Stimulated activated CD4-positive, alpha-beta T cell treated with anti-CD3 and anti-CD28 coated beads, TNF-alpha, amount 100 ng/mL, for 4 hours (primary cell): ENCODE results near the gene BTBD18.
"Not testable (repeated sequence)": the region's sequence is repeated elsewhere in the genome, so short reads cannot be mapped to it uniquely, and the experiment has no call there.

Source experiments
- DNase-seq, 3 experiments: peaks; one replicate each; pipeline ENCODE4 v3.0.0-alpha.2; 2020; ENCODE audit warnings: low read depth in 3 of 3

Gene BTBD18

GRCh38 chr11:57729479-57729878 is 22.1 kb downstream of the BTBD18 start:
- DNase-seq: no peak

DNA sequence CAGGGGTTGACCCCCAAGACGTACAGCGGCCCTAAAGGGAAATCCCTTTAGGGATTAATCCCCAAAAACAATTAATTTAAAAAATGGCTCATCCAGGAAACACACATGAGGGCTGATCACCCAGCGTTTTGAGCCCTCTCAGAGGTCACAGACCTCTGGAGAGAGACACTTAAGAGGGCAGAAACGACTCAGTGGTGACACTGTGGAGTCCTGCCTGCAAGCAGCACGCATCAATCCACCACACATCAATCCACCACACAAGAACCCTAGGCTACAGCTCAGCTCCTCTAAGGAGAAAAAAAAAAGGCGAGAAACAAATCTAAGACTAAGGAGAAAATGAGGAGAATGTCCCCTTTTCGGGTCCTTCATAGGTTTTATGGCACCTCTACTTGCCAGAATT is 22.8 kb downstream of the BTBD18 start:
- no peak for DNase-seq

DNA sequence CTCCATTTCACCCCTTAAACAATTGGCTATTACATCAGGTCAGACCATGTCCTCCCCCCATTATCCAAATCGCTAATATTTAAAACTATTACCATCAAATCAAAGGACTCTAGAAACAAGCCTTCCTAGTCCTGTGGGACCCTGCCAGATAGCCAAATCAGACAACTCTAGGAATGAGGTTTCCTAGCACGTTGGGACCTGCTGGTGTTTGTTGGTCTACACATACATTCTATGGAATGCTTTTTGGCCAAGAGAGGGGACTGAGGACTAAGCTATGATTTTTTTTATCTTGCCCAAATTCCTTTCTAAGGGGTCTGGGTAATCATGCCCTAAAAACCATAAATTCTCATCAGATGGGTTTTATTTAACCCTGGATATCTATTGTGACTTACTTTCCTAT is 24.4 kb downstream of the BTBD18 start:
- no peak for DNase-seq

- not testable (repeated sequence) for DNase-seq
These were observed 34.9 kb downstream of the BTBD18 start for GRCh38 chr11:57716726-57717125.

- DNase-seq: no peak
These were observed 37.8 kb downstream of the BTBD18 start for GRCh38 chr11:57713835-57714234.

DNA sequence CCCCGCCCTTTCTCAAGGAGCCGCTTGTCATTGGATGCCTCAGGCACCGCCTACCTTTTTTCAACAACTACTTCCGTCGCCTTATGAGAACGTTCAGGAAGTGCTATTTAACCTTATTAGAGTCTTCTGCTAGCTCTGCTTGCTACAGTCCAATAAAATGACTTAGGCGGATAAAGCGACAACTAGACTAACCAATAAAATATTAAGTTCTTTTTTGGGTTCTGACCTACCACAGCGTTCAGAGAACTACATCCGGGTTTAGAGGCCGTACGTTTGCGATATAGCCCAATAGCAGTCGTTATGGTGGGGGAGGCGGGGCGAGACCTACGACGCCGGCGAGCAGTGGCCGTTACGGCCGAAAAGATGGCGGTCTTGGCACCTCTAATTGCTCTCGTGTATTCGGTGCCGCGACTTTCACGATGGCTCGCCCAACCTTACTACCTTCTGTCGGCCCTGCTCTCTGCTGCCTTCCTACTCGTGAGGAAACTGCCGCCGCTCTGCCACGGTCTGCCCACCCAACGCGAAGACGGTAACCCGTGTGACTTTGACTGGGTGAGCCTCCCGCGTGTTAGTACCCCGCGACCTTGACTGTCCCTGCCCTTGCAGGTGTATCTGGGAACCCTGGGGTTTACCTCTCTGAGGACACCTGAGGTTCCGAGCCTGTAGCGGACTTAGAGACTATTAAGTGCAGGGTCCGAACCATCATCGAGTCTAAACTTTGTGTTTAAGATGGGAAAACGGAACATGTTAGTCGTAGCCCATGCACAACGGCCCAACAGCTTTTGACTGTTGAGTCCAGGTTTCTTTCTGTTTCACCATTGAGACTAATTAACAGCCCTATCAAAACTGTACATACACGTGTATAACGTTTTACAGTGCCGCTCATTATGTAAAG is 39.1 kb downstream of the BTBD18 start, which contains the start of gene TMX2:
TMX2 (plus strand) TSS at position 338 of the 895 bp plus-strand sequence; CDS start at position 364, 26 bp downstream.
- peak; percentile 69 to 79 (median 75) for DNase-seq

DNA sequence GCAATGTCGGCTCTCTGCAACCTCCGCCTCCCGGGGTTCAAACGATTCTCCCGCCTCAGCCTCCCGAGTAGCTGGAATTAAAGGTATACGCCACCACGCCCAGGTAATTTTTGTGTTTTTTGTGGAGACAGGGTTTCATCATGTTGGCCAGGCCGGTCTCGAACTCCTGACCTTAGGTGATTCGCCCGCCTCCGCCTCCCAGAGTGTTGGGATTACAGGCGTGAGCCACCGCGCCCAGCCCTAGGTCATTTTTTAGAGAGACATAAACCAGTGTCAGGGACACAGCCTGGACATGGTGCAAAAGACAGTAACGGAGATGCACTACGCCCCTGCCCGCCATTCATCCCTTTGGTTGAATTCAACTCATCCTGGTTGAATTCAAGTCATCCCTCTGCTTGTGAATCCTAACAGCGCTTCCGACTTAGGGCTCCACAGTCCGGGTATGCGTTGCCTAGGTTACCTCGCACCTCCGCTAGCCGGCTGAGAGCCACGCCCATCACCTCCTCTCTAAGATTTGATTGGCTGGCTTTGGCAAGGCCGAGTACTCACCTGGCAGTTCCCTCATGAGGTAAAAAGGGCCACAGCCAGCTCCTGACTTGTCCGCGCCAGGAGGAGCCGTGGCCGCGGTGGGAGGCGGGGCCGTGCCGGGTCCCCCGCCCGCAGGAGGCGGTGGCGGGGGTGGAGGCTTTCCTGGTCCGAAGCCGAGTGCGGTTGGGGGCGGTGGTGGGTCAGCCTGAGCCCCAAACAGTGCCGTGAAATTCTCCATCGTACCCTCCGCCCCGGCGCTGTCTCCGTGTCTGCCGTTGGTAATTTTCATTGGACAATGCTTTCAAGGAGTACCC is 40.0 kb downstream of the BTBD18 start, which contains the start of gene MED19:
MED19 (minus strand) TSS at position 802 of the 842 bp plus-strand sequence; CDS start at position 766, 36 bp downstream.
- peak; percentile 46 to 56 (median 48) for DNase-seq

GRCh38 chr11:57709802-57710367 is 41.7 kb downstream of the BTBD18 start:
- no peak for DNase-seq

DNA sequence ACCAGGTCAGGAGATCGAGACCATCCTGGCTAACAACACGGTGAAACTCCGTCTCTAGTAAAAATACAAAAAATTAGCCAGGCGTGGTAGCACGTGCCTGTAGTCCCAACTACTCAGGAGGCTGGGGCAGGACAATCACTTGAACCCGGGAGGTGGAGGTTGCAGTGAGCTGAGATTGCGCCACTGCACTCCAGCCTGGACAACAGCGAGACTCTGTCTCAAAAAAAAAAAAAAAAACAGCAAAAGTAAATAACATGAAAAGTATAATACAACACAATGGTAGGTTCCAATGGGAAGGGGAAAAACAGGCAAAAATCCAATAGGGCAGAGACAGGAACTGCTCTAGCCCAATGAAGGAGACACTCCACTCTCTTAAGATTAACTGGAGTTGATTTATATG is 46.2 kb downstream of the BTBD18 start:
- not testable (repeated sequence) for DNase-seq

DNA sequence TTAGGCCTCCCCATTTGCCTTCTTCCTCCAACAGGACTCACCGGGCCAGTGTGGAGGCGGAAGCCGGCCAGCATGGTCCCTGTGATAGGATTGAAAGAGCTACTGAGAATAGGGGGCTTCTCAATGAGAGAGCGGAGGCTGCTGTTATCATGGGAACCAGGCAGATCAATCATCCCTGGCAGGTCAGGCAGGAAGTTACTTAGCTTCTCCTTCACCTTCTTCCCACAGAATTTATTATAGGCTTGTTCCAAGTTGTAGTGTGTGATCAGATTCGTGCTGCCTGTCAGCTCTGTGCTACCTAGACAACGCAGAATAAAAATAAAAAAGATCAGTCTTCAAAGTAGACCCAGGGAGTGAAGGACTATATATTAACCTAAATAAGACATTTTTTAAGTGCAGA is 46.7 kb downstream of the BTBD18 start:
- no peak for DNase-seq

DNA sequence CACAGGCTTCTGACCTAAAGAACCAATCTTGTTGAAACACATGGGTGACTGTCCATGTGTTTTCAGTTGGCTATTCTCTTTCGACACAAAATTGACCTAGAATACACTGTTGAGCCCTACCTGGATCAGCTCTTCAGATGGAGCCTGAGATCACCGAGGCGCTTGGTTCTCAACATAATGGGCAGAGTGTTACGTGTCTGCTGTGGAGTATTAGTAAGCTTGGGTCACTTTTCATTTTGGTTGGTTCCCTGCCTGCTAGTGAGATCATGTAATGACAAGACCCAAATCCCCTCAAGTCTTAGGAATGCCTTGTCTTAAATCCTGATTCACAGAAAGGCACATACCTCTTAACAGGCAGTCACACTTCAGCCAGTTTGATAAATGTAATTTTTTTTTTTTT is 48.3 kb downstream of the BTBD18 start:
- no peak for DNase-seq

- no peak for DNase-seq
These were observed 51.2 kb downstream of the BTBD18 start for GRCh38 chr11:57700425-57700824.

- DNase-seq: no peak
These were observed 51.8 kb downstream of the BTBD18 start for GRCh38 chr11:57699813-57700212.

- DNase-seq: no peak
These were observed 52.7 kb downstream of the BTBD18 start for GRCh38 chr11:57698843-57699365.
